Measurements from ENCODE around the gene TMEM163. TPM values are rescaled to one million over a fixed set of nuclear protein-coding genes. Genes with fewer than 3 reads are reported as not detected.

TMEM163 gene
- total RNA-seq, 1 experiment from 2014 or later: 2.5 TPM

DNA sequence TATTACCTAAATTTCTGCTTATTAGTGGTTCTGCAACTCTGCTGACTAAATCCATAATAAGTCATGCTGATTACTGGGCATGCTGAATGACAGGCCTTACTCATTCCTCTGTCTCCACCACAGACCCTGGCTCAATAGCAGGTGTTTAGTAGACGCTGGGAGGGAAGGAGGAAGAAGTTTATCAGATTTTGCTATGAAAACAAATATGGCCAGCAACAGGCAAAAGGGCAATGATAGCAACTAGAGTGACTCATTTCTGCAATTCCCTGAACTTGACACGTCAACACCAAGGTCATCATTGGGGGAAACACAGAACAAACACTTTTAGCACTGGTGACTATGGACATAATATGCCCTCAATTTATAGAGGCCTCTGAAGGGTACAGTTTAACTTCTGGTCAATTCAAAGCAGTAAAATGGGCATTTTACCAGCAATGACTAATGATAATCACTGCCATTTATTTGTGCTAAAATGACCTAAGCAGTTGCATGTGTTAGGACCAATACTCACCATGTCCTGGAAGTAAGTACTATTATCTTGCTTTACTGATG lies 35.2 kb downstream of the TMEM163 start:
- Mint-ChIP-seq H3K27ac (ENCODE audit: unreplicated experiment) (peak overlapping the region; percentile 3), H3K9me3 (ENCODE audit: low read depth, unreplicated experiment) (no peaks in the 10 kb centered on the region), H3K4me3 (ENCODE audit: low read depth, unreplicated experiment) (no peak overlapping the region), H3K4me1 (ENCODE audit: low read depth, unreplicated experiment) (peaks cover 58% of the 10 kb centered on the region), H3K36me3 (ENCODE audit: insufficient read depth, unreplicated experiment) (no peaks in the 10 kb centered on the region), H3K27me3 (ENCODE audit: unreplicated experiment) (no peaks in the 10 kb centered on the region)
- CTCF ChIA-PET: no interaction called here
- TF ChIP-seq, protein P1, sequence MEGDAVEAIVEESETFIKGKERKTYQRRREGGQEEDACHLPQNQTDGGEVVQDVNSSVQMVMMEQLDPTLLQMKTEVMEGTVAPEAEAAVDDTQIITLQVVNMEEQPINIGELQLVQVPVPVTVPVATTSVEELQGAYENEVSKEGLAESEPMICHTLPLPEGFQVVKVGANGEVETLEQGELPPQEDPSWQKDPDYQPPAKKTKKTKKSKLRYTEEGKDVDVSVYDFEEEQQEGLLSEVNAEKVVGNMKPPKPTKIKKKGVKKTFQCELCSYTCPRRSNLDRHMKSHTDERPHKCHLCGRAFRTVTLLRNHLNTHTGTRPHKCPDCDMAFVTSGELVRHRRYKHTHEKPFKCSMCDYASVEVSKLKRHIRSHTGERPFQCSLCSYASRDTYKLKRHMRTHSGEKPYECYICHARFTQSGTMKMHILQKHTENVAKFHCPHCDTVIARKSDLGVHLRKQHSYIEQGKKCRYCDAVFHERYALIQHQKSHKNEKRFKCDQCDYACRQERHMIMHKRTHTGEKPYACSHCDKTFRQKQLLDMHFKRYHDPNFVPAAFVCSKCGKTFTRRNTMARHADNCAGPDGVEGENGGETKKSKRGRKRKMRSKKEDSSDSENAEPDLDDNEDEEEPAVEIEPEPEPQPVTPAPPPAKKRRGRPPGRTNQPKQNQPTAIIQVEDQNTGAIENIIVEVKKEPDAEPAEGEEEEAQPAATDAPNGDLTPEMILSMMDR (IDR thresholded peaks at IDR 0.05; ENCODE audit: unreplicated experiment): no peak
- DNase-seq: peak; percentile 74
- intact Hi-C loops (cut with micrococcal nuclease; ENCODE audit: unreplicated experiment): no loop called here
- BruUV-seq (replicated peaks): no TSS peak

DNA sequence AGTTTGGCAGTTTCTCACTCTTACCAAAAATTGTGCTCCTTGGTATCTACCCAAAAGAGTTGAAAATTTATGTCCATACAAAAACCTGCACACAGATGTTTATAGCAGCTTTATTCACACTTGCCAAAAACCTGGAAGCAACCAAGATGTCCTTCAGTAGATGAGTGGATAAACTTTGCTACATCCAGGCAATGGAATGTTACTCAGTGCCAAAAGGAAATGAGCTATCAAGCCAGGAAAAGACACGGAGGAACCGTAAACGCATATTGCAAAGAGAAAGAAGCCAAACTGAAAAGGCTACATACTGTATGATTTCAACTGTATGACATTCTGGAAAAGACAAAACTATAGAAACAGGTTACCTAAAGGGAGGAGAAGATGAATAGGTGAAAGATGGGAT lies 36.1 kb downstream of the TMEM163 start:
- Mint-ChIP-seq H3K36me3 (ENCODE audit: insufficient read depth, unreplicated experiment) (no peaks in the 10 kb centered on the region), H3K27me3 (ENCODE audit: unreplicated experiment) (no peaks in the 10 kb centered on the region), H3K4me3 (ENCODE audit: low read depth, unreplicated experiment) (no peak overlapping the region), H3K9me3 (ENCODE audit: low read depth, unreplicated experiment) (no peaks in the 10 kb centered on the region), H3K4me1 (ENCODE audit: low read depth, unreplicated experiment) (peaks cover 58% of the 10 kb centered on the region), H3K27ac (ENCODE audit: unreplicated experiment) (no peak overlapping the region)
- intact Hi-C loops (cut with micrococcal nuclease; ENCODE audit: unreplicated experiment): no loop called here
- DNase-seq: no peak
- TF ChIP-seq, protein P1 (IDR thresholded peaks at IDR 0.05; ENCODE audit: unreplicated experiment): no peak
- BruUV-seq (replicated peaks): no TSS peak
- CTCF ChIA-PET: no interaction called here

DNA sequence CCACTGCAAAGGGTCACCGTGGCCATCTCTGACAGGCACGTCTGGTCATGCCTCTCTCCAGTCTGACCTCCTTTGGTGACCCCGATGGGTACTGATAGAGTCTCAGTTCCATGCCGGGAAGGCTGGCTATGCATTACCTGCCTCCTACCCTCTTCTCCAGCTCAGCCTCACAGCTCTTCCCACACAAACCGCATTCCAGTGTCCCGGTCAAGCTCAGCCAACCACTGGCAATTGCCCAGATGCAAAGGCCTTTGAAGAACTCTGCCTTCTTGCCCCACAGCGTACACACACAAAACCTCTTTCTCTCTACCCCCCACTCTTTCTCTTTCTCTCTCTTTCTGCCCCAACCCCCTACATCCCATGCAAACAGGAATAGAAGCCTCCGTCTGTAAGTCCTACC lies 37.6 kb downstream of the TMEM163 start:
- H3K27ac Mint-ChIP-seq (ENCODE audit: unreplicated experiment): no peak overlapping the region

DNA sequence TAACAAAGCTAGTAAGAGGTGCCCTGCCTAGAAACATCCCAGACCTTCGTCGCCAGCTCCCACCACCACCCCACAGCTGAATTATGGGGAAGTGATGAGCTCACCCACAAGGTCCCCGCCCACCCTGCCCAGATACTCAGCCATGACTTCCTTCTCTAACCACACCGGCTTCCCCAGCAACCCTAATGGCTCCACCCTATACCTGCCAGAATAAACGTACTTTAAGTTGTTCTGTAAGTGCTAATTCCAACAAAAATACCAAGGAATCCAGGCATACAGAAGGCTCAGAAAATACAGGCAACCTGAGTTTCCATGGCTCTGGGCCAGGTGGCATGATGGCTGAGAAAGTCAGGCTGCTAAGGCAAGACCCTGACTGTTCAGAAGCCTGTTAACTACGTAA lies 39.1 kb downstream of the TMEM163 start:
- Mint-ChIP-seq H3K4me3 (ENCODE audit: low read depth, unreplicated experiment) (no peak overlapping the region), H3K4me1 (ENCODE audit: low read depth, unreplicated experiment) (peaks cover 54% of the 10 kb centered on the region), H3K36me3 (ENCODE audit: insufficient read depth, unreplicated experiment) (no peaks in the 10 kb centered on the region), H3K27me3 (ENCODE audit: unreplicated experiment) (no peaks in the 10 kb centered on the region), H3K27ac (ENCODE audit: unreplicated experiment) (no peak overlapping the region), H3K9me3 (ENCODE audit: low read depth, unreplicated experiment) (no peaks in the 10 kb centered on the region)
- TF ChIP-seq, protein P1 (IDR thresholded peaks at IDR 0.05; ENCODE audit: unreplicated experiment): no peak
- intact Hi-C loops (cut with micrococcal nuclease; ENCODE audit: unreplicated experiment): no loop called here
- no peak for DNase-seq
- CTCF ChIA-PET: interaction anchor here (0.7 kb wide), 1 partner anchor 256 kb away, joined by 3 read pairs; no protein-coding TSS in a partner anchor
- BruUV-seq (replicated peaks): no TSS peak

More for the DNA sequence above, 37.6 kb downstream of the TMEM163 start:
- no TSS peak for BruUV-seq (replicated peaks)
- Mint-ChIP-seq H3K27me3 (ENCODE audit: unreplicated experiment) (no peaks in the 10 kb centered on the region), H3K4me1 (ENCODE audit: low read depth, unreplicated experiment) (peaks cover 58% of the 10 kb centered on the region), H3K9me3 (ENCODE audit: low read depth, unreplicated experiment) (no peaks in the 10 kb centered on the region), H3K36me3 (ENCODE audit: insufficient read depth, unreplicated experiment) (no peaks in the 10 kb centered on the region), H3K4me3 (ENCODE audit: low read depth, unreplicated experiment) (no peak overlapping the region)
- DNase-seq: no peak
- TF ChIP-seq, protein P1 (IDR thresholded peaks at IDR 0.05; ENCODE audit: unreplicated experiment): no peak
- intact Hi-C loops (cut with micrococcal nuclease; ENCODE audit: unreplicated experiment): no loop called here
- CTCF ChIA-PET: interaction anchor here (0.7 kb wide), 1 partner anchor 10 kb away, joined by 3 read pairs; no protein-coding TSS in a partner anchor

Measured in Calu3 (cell line).